HepG2 (cell line): ENCODE data around the gene CD4. TPM values are rescaled to one million over a fixed set of nuclear protein-coding genes. Genes with fewer than 3 reads are reported as not detected.

Experiments
- AFF4 ChIP-seq: sonication (generic); formaldehyde crosslinking; IDR thresholded peaks from 2 replicates; pipeline ENCODE4 v1.4.0; 2020; ENCODE audit warnings: missing genetic modification reagents
- ATF3 ChIP-seq: sonication (generic); formaldehyde crosslinking; IDR thresholded peaks from 2 replicates; pipeline ENCODE4 v1.4.0; 2020; ENCODE audit warnings: missing genetic modification reagents
- GMEB2 ChIP-seq: IDR thresholded peaks from 2 replicates; pipeline ENCODE4 v1.6.1; 2016; ENCODE audit warnings: missing biosample characterization, missing genetic modification reagents, low read depth
- IKZF5 ChIP-seq: IDR thresholded peaks from 2 replicates; pipeline ENCODE4 v1.6.1; 2018; ENCODE audit warnings: missing genetic modification reagents, mild to moderate bottlenecking, missing compliant biosample characterization
- KDM1A ChIP-seq: IDR thresholded peaks from 2 replicates; pipeline ENCODE4 v1.6.1; 2016; ENCODE audit warnings: missing compliant biosample characterization
- LCORL ChIP-seq, 2 experiments: fragments of 450-650 bp in 1 of 2; sonication (generic) in 1 of 2; formaldehyde crosslinking in 1 of 2; IDR thresholded peaks; 2 replicates each; pipeline versions ENCODE4 v1.5.0 to v1.6.1; 2017 to 2020; ENCODE audit warnings: antibody characterized with exemption in 1 of 2, missing genetic modification reagents in 1 of 2
- MXI1 ChIP-seq: IDR thresholded peaks from 3 replicates; pipeline ENCODE4 v1.6.1; 2012; ENCODE audit warnings: low read depth, low read length, inconsistent platforms, borderline replicate concordance
- RNF2 ChIP-seq: fragments of 450-650 bp; conservative IDR thresholded peaks from 2 replicates; pipeline ENCODE4 v1.6.1; 2016; ENCODE audit warnings: low read depth
- TFDP1 ChIP-seq: IDR thresholded peaks from 2 replicates; pipeline ENCODE4 v1.6.1; 2016; ENCODE audit warnings: missing compliant biosample characterization, missing genetic modification reagents, borderline replicate concordance
- THAP11 ChIP-seq: IDR thresholded peaks from 2 replicates; pipeline ENCODE4 v1.6.1; 2016; ENCODE audit warnings: missing biosample characterization, missing genetic modification reagents
- ZBTB42 ChIP-seq: sonication (generic); formaldehyde crosslinking; IDR thresholded peaks from 2 replicates; pipeline ENCODE4 v1.5.0; 2020; ENCODE audit warnings: mild to moderate bottlenecking, missing genetic modification reagents
- ZFP90 ChIP-seq: sonication (generic); formaldehyde crosslinking; IDR thresholded peaks from 2 replicates; pipeline ENCODE4 v1.8.0; 2022; ENCODE audit warnings: missing genetic modification reagents, mild to moderate bottlenecking, inconsistent platforms, borderline replicate concordance
- ZNF530 ChIP-seq: sonication (generic); formaldehyde crosslinking; IDR thresholded peaks from 2 replicates; pipeline ENCODE4 v1.5.0; 2020; ENCODE audit warnings: low read depth, mild to moderate bottlenecking, missing genetic modification reagents
- ZNF570 ChIP-seq: sonication (generic); formaldehyde crosslinking; IDR thresholded peaks from 2 replicates; pipeline ENCODE4 v1.4.0; 2020; ENCODE audit warnings: mild to moderate bottlenecking, missing genetic modification reagents, borderline replicate concordance
- ZNF724P ChIP-seq: sonication (generic); formaldehyde crosslinking; IDR thresholded peaks from 2 replicates; pipeline ENCODE4 v1.8.0; 2022; ENCODE audit warnings: missing genetic modification reagents, borderline replicate concordance
- ZNF740 ChIP-seq: sonication (generic); formaldehyde crosslinking; IDR thresholded peaks from 2 replicates; pipeline ENCODE4 v1.4.0; 2020; ENCODE audit warnings: missing genetic modification reagents
- ZNF800 ChIP-seq: sonication (generic); formaldehyde crosslinking; IDR thresholded peaks from 2 replicates; pipeline ENCODE4 v1.4.0; 2020; ENCODE audit warnings: missing genetic modification reagents
- polyA plus RNA-seq, 8 experiments: library from polyadenylated mRNA; depleted of rRNA in 3 of 8; stranded (reverse) in 7 of 8; unstranded in 1 of 8; fragments of >200 nt; fragmentation: Illumina TruSeq in 4 of 8; extraction: Trizol in 4 of 8; gene quantifications; 2 replicates each; pipeline versions ENCODE4 v1.2.1 to v1.2.3, GENCODE V29; 2011 to 2016; ENCODE audit warnings: low read depth in 4 of 8, missing spikeins in 1 of 8, mixed read lengths in 1 of 8; ENCODE audit not compliant: insufficient read depth in 1 of 8
- total RNA-seq, 5 experiments: library from RNA; depleted of rRNA; stranded (reverse); fragments of >200 nt; fragmentation: Illumina TruSeq; extraction: Trizol; gene quantifications; 2 replicates each; pipeline ENCODE4 v1.2.3, GENCODE V29; 2016; ENCODE audit warnings: low read depth in 1 of 5

Gene CD4
- total and polyA plus RNA-seq, 2 of the 13 experiments (the other 11 are each of a cell fraction or from before 2014, with no cell fraction given): 0.07 to 0.95 TPM

- TF ChIP-seq ZNF800 (CRISPR knock-in tag): no peak
- TF ChIP-seq ZNF530 (CRISPR knock-in tag): no peak
- no peak for TF ChIP-seq ZNF740 (CRISPR knock-in tag)
- no peak for TF ChIP-seq ZBTB42
- no peak for TF ChIP-seq KDM1A (CRISPR knock-in tag)
- TF ChIP-seq TFDP1 (CRISPR knock-in tag): 0 out of 2 replicates have a peak, but pooled peaks have one; percentile 13
- no peak for TF ChIP-seq THAP11
- TF ChIP-seq ZNF570: no peak
- TF ChIP-seq IKZF5: 0 out of 2 replicates have a peak, but pooled peaks have one; percentile 29
- TF ChIP-seq ATF3: no peak
- TF ChIP-seq ZFP90 (CRISPR knock-in tag): no peak
- TF ChIP-seq MXI1: peak; percentile 44; the same call in 1 of the 3 replicates
- TF ChIP-seq RNF2: no peak
- TF ChIP-seq GMEB2 (CRISPR knock-in tag): no peak
- no peak for TF ChIP-seq ZNF724P
- TF ChIP-seq AFF4 (CRISPR knock-in tag): no peak
- no peak for TF ChIP-seq LCORL (IDR thresholded peaks at IDR 0.05)
- TF ChIP-seq LCORL (CRISPR knock-in tag; IDR thresholded peaks at IDR 0.05): no peak
Measured at GRCh38 chr12:6827437-6827911, 38.1 kb downstream of the CD4 start (continued).
